SKM-1 (cell line): ENCODE measurements around the gene ELFN2.

Experiments used
- DNase-seq: peaks from one replicate; lab custom pipeline; 2025; ENCODE audit not compliant: unreplicated experiment; lab: John Stamatoyannopoulos, UW

Gene ELFN2

DNA sequence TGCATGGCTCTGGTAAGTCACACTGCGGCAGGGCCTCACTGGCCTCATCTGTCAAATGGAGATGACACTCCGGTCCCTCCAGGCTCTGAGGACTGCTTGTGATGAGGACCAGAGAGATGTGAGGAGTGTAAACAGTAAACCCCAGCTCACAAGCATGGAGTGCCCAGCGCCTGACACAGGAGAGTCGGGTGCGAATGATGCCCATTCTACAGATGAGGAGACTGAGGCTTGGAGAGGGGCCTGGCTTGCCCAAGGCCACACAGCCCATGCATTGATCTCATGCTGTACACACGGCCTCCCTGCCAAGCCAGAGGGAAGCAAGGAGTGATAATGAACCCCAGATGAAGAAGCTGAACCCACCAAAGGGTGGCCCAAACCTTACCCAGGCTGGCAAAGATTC is 37.2 kb downstream of the ELFN2 start:
- DNase-seq, result no peak

DNA sequence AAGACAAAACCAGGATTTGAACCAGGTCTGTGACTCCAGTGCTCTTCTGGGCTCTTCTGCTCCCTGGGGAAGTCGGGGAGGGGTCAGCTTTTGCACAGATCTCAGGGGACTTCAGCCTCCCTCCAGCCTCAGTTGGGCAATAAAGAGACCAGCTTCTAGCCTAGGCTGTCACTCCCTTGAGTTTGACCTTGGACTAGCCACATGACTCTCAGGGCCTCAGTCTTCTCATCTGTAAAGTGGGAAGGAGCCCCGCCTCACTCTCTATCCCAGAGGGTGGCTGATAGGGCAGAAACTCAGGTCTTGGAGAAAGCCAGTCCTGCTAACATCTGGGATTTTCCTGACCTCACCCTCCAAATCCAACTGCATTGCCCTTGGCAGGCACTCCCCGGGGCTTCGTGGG is 38.7 kb downstream of the ELFN2 start:
- no peak for DNase-seq

DNA sequence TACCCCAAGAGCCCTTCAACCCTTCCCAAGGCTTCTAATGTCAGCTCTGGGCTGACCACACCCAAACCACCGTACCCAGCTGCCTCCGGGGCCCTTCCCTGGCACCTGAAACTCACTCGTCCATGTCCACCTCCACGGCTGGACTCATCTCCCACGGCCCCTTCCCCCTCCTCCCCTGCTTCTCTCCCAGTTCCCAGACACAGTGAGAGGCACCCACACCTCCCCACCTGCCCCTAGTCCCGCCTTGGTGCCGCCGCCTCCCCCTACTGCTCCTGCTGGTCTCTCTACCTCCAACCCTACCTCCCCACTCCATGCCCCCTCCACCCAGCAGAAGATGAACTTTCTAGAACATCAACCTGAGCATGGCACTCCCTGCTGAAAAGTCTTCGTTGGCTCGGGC is 39.5 kb downstream of the ELFN2 start:
- DNase-seq, result no peak

DNA sequence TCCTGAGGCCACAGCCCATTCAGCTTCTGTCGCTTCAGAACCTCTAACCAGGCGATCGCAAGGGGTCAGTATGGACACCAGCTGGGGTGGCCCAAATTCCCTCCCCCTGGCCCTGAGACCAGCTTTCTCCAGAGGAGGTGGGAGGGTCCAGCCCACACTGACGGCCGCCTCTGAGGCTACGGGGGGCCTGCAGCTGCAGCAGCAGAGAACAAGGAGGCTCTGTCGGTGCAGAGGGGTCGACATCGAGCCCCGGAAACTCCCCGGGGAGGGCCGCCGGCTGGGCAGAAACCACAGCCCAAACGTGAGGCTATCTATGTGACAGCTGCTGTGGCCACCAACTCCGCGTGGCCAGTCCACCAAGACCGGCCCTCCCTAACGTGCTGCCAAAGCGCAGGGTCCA is 40.8 kb downstream of the ELFN2 start:
- no peak for DNase-seq

- no peak for DNase-seq
Measured at GRCh38 chr22:37384691-37385090, 42.6 kb downstream of the ELFN2 start.

- no peak for DNase-seq
Measured at GRCh38 chr22:37383341-37383740, 43.9 kb downstream of the ELFN2 start.

- DNase-seq, result no peak
Measured at GRCh38 chr22:37381489-37381888, 45.8 kb downstream of the ELFN2 start.

- DNase-seq, result no peak
Measured at GRCh38 chr22:37379722-37380121, 47.6 kb downstream of the ELFN2 start.

GRCh38 chr22:37379085-37379484 is 48.2 kb downstream of the ELFN2 start:
- DNase-seq, result no peak

DNA sequence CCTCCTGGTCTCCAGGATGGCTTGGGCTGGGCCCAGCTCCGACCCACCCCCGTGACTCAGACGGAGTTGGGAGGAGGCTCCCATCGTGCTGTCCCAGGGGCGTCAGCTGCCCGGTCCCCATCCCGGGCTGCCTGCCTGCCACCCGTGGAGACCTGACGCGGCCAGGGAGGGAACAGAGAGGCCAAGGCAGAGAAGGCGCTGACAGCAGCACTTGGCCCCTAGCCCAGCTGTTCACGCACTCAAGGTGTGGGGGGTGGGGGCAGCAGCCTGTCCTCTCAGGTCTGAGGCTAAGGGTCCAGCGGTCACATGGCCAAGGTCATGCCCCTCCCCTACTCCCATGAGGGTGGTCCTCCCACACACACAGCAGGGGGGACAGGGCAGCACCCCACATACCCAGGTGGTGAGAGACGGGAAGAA is 48.6 kb downstream of the ELFN2 start:
- no peak for DNase-seq

DNA sequence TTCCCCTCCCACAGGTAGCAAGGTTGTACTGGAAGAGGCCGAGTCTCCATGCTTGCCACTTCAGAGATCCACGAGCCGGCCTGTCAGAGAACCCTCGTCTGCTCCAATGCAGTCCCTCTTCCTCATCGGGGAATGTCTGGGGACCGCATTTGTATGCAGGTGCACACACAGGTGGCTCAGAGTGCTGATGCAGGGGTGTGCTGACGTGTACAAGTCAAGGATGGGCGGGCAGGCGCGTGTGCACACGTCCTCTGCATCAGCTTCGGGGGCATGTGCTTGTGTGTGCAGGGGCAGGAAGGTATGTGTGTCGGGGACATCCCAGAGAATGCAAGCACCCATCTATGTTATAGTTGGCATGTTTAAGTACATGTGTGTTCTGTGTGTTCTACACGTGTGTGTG is 49.4 kb downstream of the ELFN2 start:
- no peak for DNase-seq

GRCh38 chr22:37377138-37377537 is 50.1 kb downstream of the ELFN2 start:
- no peak for DNase-seq

- no peak for DNase-seq
Measured at GRCh38 chr22:37376643-37377042, 50.6 kb downstream of the ELFN2 start.

DNA sequence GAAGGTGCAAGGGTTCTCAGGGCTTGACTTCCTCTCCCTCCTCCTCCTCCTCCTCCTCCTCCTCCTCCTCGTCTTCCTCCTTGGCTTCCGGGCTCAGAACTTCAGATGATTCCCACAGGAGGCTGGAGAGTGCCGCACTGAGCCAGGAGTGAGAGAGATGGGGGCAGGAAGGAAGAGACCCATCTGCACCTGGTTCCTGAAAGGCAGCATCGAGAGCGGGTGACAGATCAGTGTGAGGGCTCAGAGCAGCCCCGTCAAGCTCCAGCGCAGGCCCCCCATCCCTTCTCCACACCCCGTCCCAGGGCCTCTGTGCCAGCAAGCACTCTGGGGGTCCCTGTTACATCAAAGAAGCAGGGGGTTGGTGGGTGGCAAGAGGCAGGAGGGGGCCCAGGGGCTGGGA is 51.5 kb downstream of the ELFN2 start:
- no peak for DNase-seq

DNA sequence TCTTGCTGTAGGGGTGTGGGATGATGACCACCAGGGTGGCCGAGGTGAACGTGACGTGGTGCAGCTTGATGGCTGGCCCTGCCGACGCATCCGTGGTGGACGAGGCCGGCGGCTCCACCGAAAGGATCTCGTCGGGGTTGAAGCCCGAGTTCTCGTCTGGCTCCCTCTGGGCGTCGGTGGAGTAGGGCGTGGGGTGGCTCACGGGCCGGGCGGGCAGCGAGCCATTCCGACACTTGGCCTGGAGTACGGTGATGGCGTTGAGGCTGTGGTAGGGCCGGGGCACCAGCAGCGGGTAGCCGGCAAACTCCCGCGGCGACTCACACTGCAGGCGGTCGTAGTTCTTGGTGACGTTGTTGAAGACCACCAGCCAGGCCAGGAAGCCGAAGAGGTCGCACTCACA is 52.7 kb downstream of the ELFN2 start:
- DNase-seq, result no peak

DNA sequence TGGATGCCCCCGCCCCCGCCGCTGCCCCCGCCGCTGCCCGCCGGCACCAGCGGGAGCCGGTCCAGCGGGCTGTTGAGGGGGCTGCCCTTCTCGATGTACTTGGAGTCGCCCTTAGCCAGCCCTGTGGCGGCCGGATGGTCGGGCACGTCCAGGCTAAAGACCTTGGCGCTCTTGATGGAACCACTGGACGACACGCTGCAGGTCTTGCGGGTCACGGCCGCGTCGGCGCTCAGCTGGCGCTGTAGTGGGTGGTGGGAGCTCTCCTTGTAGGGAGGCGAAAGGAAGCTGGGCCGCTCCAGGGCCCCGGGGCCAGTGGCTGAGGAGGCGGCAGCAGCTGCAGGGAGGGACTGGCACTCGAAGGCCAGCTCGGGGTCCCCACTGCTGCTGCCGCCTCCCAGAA is 53.8 kb downstream of the ELFN2 start:
- no peak for DNase-seq

DNA sequence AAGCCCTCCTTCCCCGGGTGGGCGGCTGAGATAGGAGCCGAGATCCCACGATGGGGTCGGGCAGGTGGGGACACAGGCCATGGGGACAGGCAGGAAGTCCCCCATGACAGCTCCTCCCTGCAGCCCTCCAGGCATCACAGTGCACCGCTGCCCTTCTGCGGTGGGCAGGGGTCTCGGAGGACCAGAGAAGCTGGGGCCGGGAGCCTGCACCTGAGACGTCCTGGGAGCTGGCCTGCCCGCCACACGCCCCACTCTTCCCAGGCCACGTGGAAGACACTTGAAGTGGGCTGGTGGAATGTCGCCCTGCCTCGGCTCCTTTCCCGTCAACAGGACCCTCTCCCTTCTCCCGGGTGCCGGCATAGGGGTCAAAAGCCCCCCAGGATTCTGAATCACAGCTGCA is 55.4 kb downstream of the ELFN2 start:
- no peak for DNase-seq

- DNase-seq, result no peak
Measured at GRCh38 chr22:37371491-37371890, 55.8 kb downstream of the ELFN2 start.

GRCh38 chr22:37370306-37370979 is 56.8 kb downstream of the ELFN2 start:
- DNase-seq, result peak; percentile 44

DNA sequence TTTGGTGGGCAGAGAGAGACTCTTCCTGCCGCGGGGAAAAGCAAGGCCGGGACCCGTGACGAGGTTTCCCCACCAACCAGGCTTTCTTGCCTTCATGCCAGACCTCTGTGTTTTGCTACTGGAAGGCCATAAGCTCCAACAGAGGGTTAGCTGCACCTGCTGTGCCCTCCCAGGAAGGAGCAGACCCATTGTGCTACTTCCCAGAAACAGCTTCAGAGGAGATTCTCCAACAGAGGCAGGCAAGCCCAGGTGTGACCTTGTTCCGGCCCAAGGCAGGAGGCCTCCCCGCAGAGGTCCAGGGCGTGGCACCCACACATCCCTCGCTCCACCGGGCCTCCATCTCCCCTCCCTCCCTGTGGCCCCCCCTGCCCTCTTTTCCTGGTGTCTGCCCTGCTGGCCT is 57.8 kb downstream of the ELFN2 start:
- no peak for DNase-seq

- peak; percentile 38 for DNase-seq
Measured at GRCh38 chr22:37368058-37368457, 59.2 kb downstream of the ELFN2 start.

GRCh38 chr22:37366601-37367000 is 60.7 kb downstream of the ELFN2 start:
- DNase-seq, result no peak

- no peak for DNase-seq
Measured at GRCh38 chr22:37365950-37366349, 61.3 kb downstream of the ELFN2 start.
